Kidney (tissue), 14 donors: Measurements from ENCODE around the gene MAN1A2. TPM values are rescaled to one million over a fixed set of nuclear protein-coding genes. Genes with fewer than 3 reads are reported as not detected.
"Not testable (repeated sequence)": the region's sequence is repeated elsewhere in the genome, so short reads cannot be mapped to it uniquely, and the experiment has no call there.

ENCODE experiments used
- DNase-seq, 5 donors: peaks; one replicate each; pipeline ENCODE4 v3.0.0-alpha.2; 2013 to 2020
- FAIRE-seq: peaks from 2 replicates; lab custom pipeline; 2012; peaks lifted over from hg19 to GRCh38; lab: Jason Lieb, UNC
- H3K27ac ChIP-seq, 2 donors: one replicate each; pipeline ENCODE4 v1.7.0; 2013; ENCODE audit warnings: low read depth in 2 of 2, low read length in 2 of 2, inconsistent platforms in 1 of 2
- H3K27me3 ChIP-seq: one replicate; pipeline ENCODE4 v1.7.1; 2013; ENCODE audit warnings: low read length, inconsistent platforms; ENCODE audit not compliant: control insufficient read depth, insufficient read depth
- H3K36me3 ChIP-seq, 3 donors: one replicate each; pipeline versions ENCODE4 v1.7.0 to v1.7.1; 2013; ENCODE audit warnings: low read length in 3 of 3, control low read depth in 1 of 3, inconsistent platforms in 1 of 3; ENCODE audit not compliant: insufficient read depth in 3 of 3, control insufficient read depth in 2 of 3
- H3K4me1 ChIP-seq, 3 donors: one replicate each; pipeline versions ENCODE4 v1.7.0 to v1.7.1; 2013; ENCODE audit warnings: low read length in 3 of 3, inconsistent platforms in 1 of 3, low read depth in 1 of 3; ENCODE audit not compliant: control insufficient read depth in 2 of 3, insufficient read depth in 2 of 3
- H3K4me3 ChIP-seq, 3 donors: one replicate each; pipeline versions ENCODE4 v1.7.0 to v1.8.1; 2013; ENCODE audit warnings: low read length in 3 of 3, control low read depth in 1 of 3, inconsistent platforms in 1 of 3
- H3K9ac ChIP-seq, 3 donors: one replicate each; pipeline versions ENCODE4 v1.7.0 to v1.7.1; 2013; ENCODE audit warnings: low read length in 3 of 3, control low read depth in 1 of 3, inconsistent platforms in 1 of 3
- H3K9me3 ChIP-seq, 3 donors: one replicate each; pipeline versions ENCODE4 v1.7.0 to v1.7.1; 2013; ENCODE audit warnings: low read length in 3 of 3, control low read depth in 1 of 3, inconsistent platforms in 1 of 3; ENCODE audit not compliant: control insufficient read depth in 2 of 3, insufficient read depth in 1 of 3
- CTCF ChIP-seq: IDR thresholded peaks from 3 replicates; pipeline ENCODE4 v1.5.1; 2012; ENCODE audit warnings: mild to moderate bottlenecking, moderate library complexity, borderline replicate concordance; ENCODE audit not compliant: insufficient read depth; ENCODE audit errors: extremely low read depth
- intact Hi-C: fragments of 100-400 bp; cut with DNase I; formaldehyde crosslinking; loops from one replicate; pipeline ENCODE4 v1.11.1; 2022
- polyA plus RNA-seq: library from polyadenylated mRNA; stranded (reverse); fragments of 350-450 nt; fragmentation: Illumina TruSeq; extraction: RNeasy Lipid Tissue Mini Kit (QIAGEN cat#74804); gene quantifications from one replicate; pipeline ENCODE4 v1.2.3, GENCODE V29; 2014; ENCODE audit warnings: low read depth, low replicate concordance; ENCODE audit not compliant: insufficient read depth
- total RNA-seq: library from RNA; stranded (reverse); fragmentation: NEBNext Ultra II Directional; extraction: Animal tissue kit (Norgen Biotek cat#: 25700); gene quantifications from one replicate; pipeline ENCODE4 v1.2.1, GENCODE V29; 2021
- donor health status: control.
- donor health status: control.
- donor health status: control.
- donor health status: control.
- donor health status: control.
- donor health status: DM: yes; HTN: yes; CAD: no.
- donor health status: Normal renal cell carcinoma (clear cell type).

MAN1A2 gene
- total and polyA plus RNA-seq, 2 donors from 2014 or later = 8.0 to 54.4 TPM

- Histone ChIP-seq H3K27me3 (no peaks in the 10 kb centered on the region), H3K4me1 (no peaks in the 10 kb centered on the region), H3K9me3 (no peaks in the 10 kb centered on the region), H3K36me3 (no peaks in the 10 kb centered on the region), H3K9ac (no peak overlapping the region), H3K27ac (no peak overlapping the region), H3K4me3 (no peak overlapping the region)
- FAIRE-seq = no peak
- intact Hi-C loops = no loop called here
- no peak for DNase-seq
- no peak for TF ChIP-seq CTCF
Observed at GRCh38 chr1:117466761-117467160, 99.5 kb downstream of the MAN1A2 start.

GRCh38 chr1:117467336-117467735, 100.1 kb downstream of the MAN1A2 start:
- H3K4me1 ChIP-seq = no peaks in the 10 kb centered on the region
- no peak overlapping the region for H3K4me3 ChIP-seq
- H3K27me3 ChIP-seq = no peaks in the 10 kb centered on the region
- FAIRE-seq (no peak), DNase-seq (no peak)
- H3K27ac ChIP-seq = no peak overlapping the region
- TF ChIP-seq CTCF = no peak
- H3K9ac ChIP-seq = no peak overlapping the region
- no peaks in the 10 kb centered on the region for H3K36me3 ChIP-seq
- no peaks in the 10 kb centered on the region for H3K9me3 ChIP-seq
- intact Hi-C loops = no loop called here

GRCh38 chr1:117473063-117473462, 105.8 kb downstream of the MAN1A2 start:
- H3K4me3 ChIP-seq = no peak overlapping the region
- TF ChIP-seq CTCF = no peak
- no peak for DNase-seq
- H3K36me3 ChIP-seq = no peaks in the 10 kb centered on the region
- H3K9me3 ChIP-seq = no peaks in the 10 kb centered on the region
- H3K4me1 ChIP-seq = no peaks in the 10 kb centered on the region
- H3K27me3 ChIP-seq = no peaks in the 10 kb centered on the region
- no peak for FAIRE-seq
- no peak overlapping the region for H3K9ac ChIP-seq
- intact Hi-C loops = no loop called here
- H3K27ac ChIP-seq = no peak overlapping the region

- H3K27me3 ChIP-seq, H3K36me3 ChIP-seq, H3K4me1 ChIP-seq, H3K9me3 ChIP-seq, H3K27ac ChIP-seq, H3K9ac ChIP-seq, DNase-seq, H3K4me3 ChIP-seq, FAIRE-seq, intact Hi-C loops: not testable (repeated sequence)
Observed at GRCh38 chr1:117475495-117475894, 108.2 kb downstream of the MAN1A2 start.
